HEK293 (cell line): ENCODE measurements around the gene GAP43.

Source experiments
- CTCF ChIA-PET: fragments of 350-600 bp; formaldehyde crosslinking; extraction: SDS; loops from one replicate; lab custom pipeline; 2021; ENCODE audit warnings: antibody characterized with exemption; lab: Yijun Ruan, JAX
- POLR2A ChIA-PET: fragments of 300-600 bp; formaldehyde crosslinking; extraction: SDS; loops from one replicate; lab custom pipeline; 2020; ENCODE audit warnings: antibody characterized with exemption, inconsistent platforms; lab: Yijun Ruan, JAX
- H3K27ac ChIP-seq: fragments of 200-500 bp; sonication (Bioruptor generic); 2 replicates; pipeline ENCODE4 v1.5.1; 2014; ENCODE audit warnings: low read depth, low read length, control low read depth, inconsistent platforms; ENCODE audit errors: extremely low read depth
- H3K36me3 ChIP-seq, 2 experiments: fragments of 200-500 bp in 1 of 2; sonication (Bioruptor generic) in 1 of 2; 1 replicate in 1 of 2; 2 replicates in 1 of 2; pipeline ENCODE4 v1.5.1; 2014 to 2017; ENCODE audit warnings: inconsistent platforms in 2 of 2, low read length in 2 of 2; ENCODE audit not compliant: control insufficient read depth in 2 of 2, insufficient read depth in 1 of 2
- H3K4me1 ChIP-seq: fragments of 200-500 bp; sonication (Bioruptor generic); 2 replicates; pipeline ENCODE4 v1.5.1; 2014; ENCODE audit warnings: mild to moderate bottlenecking, low read length, inconsistent platforms; ENCODE audit not compliant: control insufficient read depth, insufficient read depth
- H3K4me3 ChIP-seq: 2 replicates; pipeline ENCODE4 v1.5.1; 2011; ENCODE audit warnings: low read depth, mild to moderate bottlenecking, control low read depth, low read length, moderate library complexity
- H3K9me3 ChIP-seq: fragments of 200-500 bp; sonication (Bioruptor generic); 2 replicates; pipeline ENCODE4 v1.5.1; 2014; ENCODE audit warnings: low read depth, low read length, inconsistent platforms; ENCODE audit not compliant: control insufficient read depth, insufficient read depth
- CTCF ChIP-seq: fragments of 450-650 bp; formaldehyde crosslinking; IDR thresholded peaks from 2 replicates; pipeline ENCODE4 v1.5.1; 2016; ENCODE audit warnings: missing biosample characterization, missing genetic modification characterization
- EGR2 ChIP-seq: fragments of 450-650 bp; formaldehyde crosslinking; IDR thresholded peaks from 2 replicates; pipeline ENCODE4 v1.5.1; 2016; ENCODE audit warnings: low read depth, missing biosample characterization, missing genetic modification characterization
- GFI1B ChIP-seq: fragments of 450-650 bp; formaldehyde crosslinking; IDR thresholded peaks from 2 replicates; pipeline ENCODE4 v1.5.1; 2016; ENCODE audit warnings: missing biosample characterization, missing genetic modification characterization
- MZF1 ChIP-seq: fragments of 450-650 bp; formaldehyde crosslinking; IDR thresholded peaks from 2 replicates; pipeline ENCODE4 v1.5.1; 2017; ENCODE audit warnings: missing biosample characterization, missing genetic modification characterization, borderline replicate concordance
- PRDM2 ChIP-seq: fragments of 450-650 bp; formaldehyde crosslinking; IDR thresholded peaks from 2 replicates; pipeline ENCODE4 v1.5.1; 2016; ENCODE audit warnings: missing biosample characterization, missing genetic modification characterization, borderline replicate concordance
- SALL2 ChIP-seq: fragments of 450-650 bp; formaldehyde crosslinking; IDR thresholded peaks from 2 replicates; pipeline ENCODE4 v1.5.0; 2017; ENCODE audit warnings: missing biosample characterization, mild to moderate bottlenecking, missing genetic modification characterization, borderline replicate concordance
- TCF7L2 ChIP-seq: IDR thresholded peaks from 2 replicates; pipeline ENCODE4 v1.6.1; 2011; ENCODE audit warnings: low read depth, mild to moderate bottlenecking, inconsistent platforms, low read length, moderate library complexity, borderline replicate concordance
- ZFP41 ChIP-seq: fragments of 450-650 bp; formaldehyde crosslinking; IDR thresholded peaks from 2 replicates; pipeline ENCODE4 v1.5.1; 2016; ENCODE audit warnings: missing biosample characterization, missing genetic modification characterization, borderline replicate concordance
- ZNF140 ChIP-seq: fragments of 450-650 bp; formaldehyde crosslinking; IDR thresholded peaks from 2 replicates; pipeline ENCODE4 v1.5.1; 2016; ENCODE audit warnings: missing biosample characterization, missing genetic modification characterization
- ZNF2 ChIP-seq: fragments of 450-650 bp; formaldehyde crosslinking; IDR thresholded peaks from 2 replicates; pipeline ENCODE4 v1.5.1; 2016; ENCODE audit warnings: missing biosample characterization, missing genetic modification characterization
- ZNF266 ChIP-seq: fragments of 450-650 bp; formaldehyde crosslinking; IDR thresholded peaks from 2 replicates; pipeline ENCODE4 v1.5.1; 2016; ENCODE audit warnings: missing biosample characterization, missing genetic modification characterization, low read depth
- ZNF324 ChIP-seq: fragments of 450-650 bp; formaldehyde crosslinking; IDR thresholded peaks from 2 replicates; pipeline ENCODE4 v1.5.1; 2016; ENCODE audit warnings: missing biosample characterization, missing genetic modification characterization
- ZNF391 ChIP-seq: fragments of 450-650 bp; formaldehyde crosslinking; IDR thresholded peaks from 2 replicates; pipeline ENCODE4 v1.5.1; 2016; ENCODE audit warnings: low read depth, missing biosample characterization, missing genetic modification characterization, borderline replicate concordance
- ZNF423 ChIP-seq: fragments of 450-650 bp; formaldehyde crosslinking; IDR thresholded peaks from 2 replicates; pipeline ENCODE4 v1.5.1; 2016; ENCODE audit warnings: missing biosample characterization, missing genetic modification characterization
- ZNF433 ChIP-seq: fragments of 450-650 bp; formaldehyde crosslinking; IDR thresholded peaks from 2 replicates; pipeline ENCODE4 v1.5.1; 2016; ENCODE audit warnings: missing biosample characterization, missing genetic modification characterization, low read depth
- ZNF558 ChIP-seq: fragments of 450-650 bp; formaldehyde crosslinking; IDR thresholded peaks from 2 replicates; pipeline ENCODE4 v1.5.1; 2016; ENCODE audit warnings: missing biosample characterization, missing genetic modification characterization
- ZNF629 ChIP-seq: fragments of 450-650 bp; formaldehyde crosslinking; IDR thresholded peaks from 2 replicates; pipeline ENCODE4 v1.5.1; 2017; ENCODE audit warnings: missing biosample characterization, missing genetic modification characterization
- TF ChIP-seq, protein P1 (sequence below): fragments of 450-650 bp; formaldehyde crosslinking; IDR thresholded peaks from 2 replicates; pipeline ENCODE4 v1.5.1; 2016; ENCODE audit warnings: missing biosample characterization, missing genetic modification characterization

GAP43 gene

GRCh38 chr3:115632026-115632425 is 8.7 kb downstream of the GAP43 start:
- CTCF ChIA-PET, result no interaction called here
- Histone ChIP-seq H3K36me3 (no peaks in the 10 kb centered on the region), H3K27ac (no peak overlapping the region), H3K4me3 (no peak overlapping the region), H3K4me1 (peaks cover 2% of the 10 kb centered on the region; the same call in 1 of the 2 replicates), H3K9me3 (no peaks in the 10 kb centered on the region)
- no peak for TF ChIP-seq ZNF423 (tag by site-specific recombination)
- no peak for TF ChIP-seq ZNF629 (tag by site-specific recombination)
- TF ChIP-seq CTCF (tag by site-specific recombination), result no peak
- TF ChIP-seq ZNF2 (tag by site-specific recombination), result no peak
- TF ChIP-seq, protein P1, sequence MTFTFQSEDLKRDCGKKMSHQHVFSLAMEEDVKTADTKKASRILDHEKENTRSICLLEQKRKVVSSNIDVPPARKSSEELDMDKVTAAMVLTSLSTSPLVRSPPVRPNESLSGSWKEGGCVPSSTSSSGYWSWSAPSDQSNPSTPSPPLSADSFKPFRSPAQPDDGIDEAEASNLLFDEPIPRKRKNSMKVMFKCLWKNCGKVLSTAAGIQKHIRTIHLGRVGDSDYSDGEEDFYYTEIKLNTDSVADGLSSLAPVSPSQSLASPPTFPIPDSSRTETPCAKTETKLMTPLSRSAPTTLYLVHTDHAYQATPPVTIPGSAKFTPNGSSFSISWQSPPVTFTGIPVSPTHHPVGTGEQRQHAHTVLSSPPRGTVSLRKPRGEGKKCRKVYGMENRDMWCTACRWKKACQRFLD (tag by site-specific recombination), result no peak
- TF ChIP-seq ZNF266 (tag by site-specific recombination), result no peak
- TF ChIP-seq ZNF391 (tag by site-specific recombination), result no peak
- no peak for TF ChIP-seq ZNF433 (tag by site-specific recombination)
- no peak for TF ChIP-seq ZNF558 (tag by site-specific recombination)
- no peak for TF ChIP-seq TCF7L2
- no peak for TF ChIP-seq EGR2 (tag by site-specific recombination)
- TF ChIP-seq PRDM2 (tag by site-specific recombination), result no peak
- no peak for TF ChIP-seq ZFP41 (tag by site-specific recombination)
- TF ChIP-seq MZF1 (tag by site-specific recombination), result no peak
- TF ChIP-seq ZNF324 (tag by site-specific recombination), result no peak
- TF ChIP-seq GFI1B (tag by site-specific recombination), result no peak
- TF ChIP-seq ZNF140 (tag by site-specific recombination), result no peak
- POLR2A ChIA-PET, result no interaction called here

DNA sequence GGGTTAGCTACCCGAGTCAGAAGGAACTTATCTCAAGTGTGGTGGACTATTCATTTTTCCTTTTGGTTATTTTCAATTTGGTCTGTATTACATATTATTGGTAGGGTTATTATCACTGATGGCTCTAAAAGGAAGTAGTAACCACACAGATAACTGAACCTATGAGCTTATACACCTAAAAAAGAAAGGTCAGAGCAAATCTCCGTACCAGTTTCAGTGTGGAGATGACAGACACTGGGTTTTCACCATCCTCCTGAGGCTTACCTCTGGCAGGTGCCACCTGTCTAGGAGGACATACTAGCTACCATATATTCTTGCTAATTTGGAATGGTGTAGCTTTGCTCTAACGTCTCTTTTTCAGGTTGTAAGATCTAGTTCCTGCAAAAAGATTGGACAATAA is 10.2 kb downstream of the GAP43 start:
- H3K36me3 ChIP-seq, result no peaks in the 10 kb centered on the region
- ChIA-PET CTCF (no interaction called here), POLR2A (no interaction called here)
- no peak overlapping the region for H3K4me3 ChIP-seq
- no peaks in the 10 kb centered on the region for H3K4me1 ChIP-seq
- TF ChIP-seq SALL2, result no peak
- no peak overlapping the region for H3K27ac ChIP-seq
- no peaks in the 10 kb centered on the region for H3K9me3 ChIP-seq
